Spleen (tissue), 11 donors: Measurements from ENCODE around the gene TMC7. TPM values are rescaled to one million over a fixed set of nuclear protein-coding genes. Genes with fewer than 3 reads are reported as not detected.

Experiments used
- DNase-seq: peaks from one replicate; pipeline ENCODE4 v3.0.0-alpha.2; 2020
- H3K27ac ChIP-seq, 8 donors: fragments of 200-600 bp; sonication (generic) in 7 of 8; 1 replicate in 4 of 8; 2 replicates in 4 of 8; pipeline versions ENCODE4 v1.5.0 to v1.8.0; 2016 to 2021; ENCODE audit warnings: inconsistent platforms in 4 of 8, mild to moderate bottlenecking in 4 of 8, moderate library complexity in 1 of 8
- H3K27me3 ChIP-seq, 7 donors: fragments of 200-600 bp; sonication (generic) in 6 of 7; replicated peaks in 1 of 7; 1 replicate in 4 of 7; 2 replicates in 3 of 7; pipeline versions ENCODE4 v1.5.0 to v1.8.0; 2016 to 2021; ENCODE audit warnings: inconsistent platforms in 3 of 7, mild to moderate bottlenecking in 1 of 7
- H3K36me3 ChIP-seq, 6 donors: fragments of 200-600 bp; sonication (generic) in 5 of 6; 1 replicate in 4 of 6; 2 replicates in 2 of 6; pipeline versions ENCODE4 v1.5.0 to v1.8.0; 2016 to 2021; ENCODE audit warnings: inconsistent platforms in 2 of 6
- H3K4me1 ChIP-seq, 6 donors: fragments of 200-600 bp; sonication (generic) in 5 of 6; 1 replicate in 3 of 6; 2 replicates in 3 of 6; pipeline versions ENCODE4 v1.5.0 to v1.8.0; 2016 to 2021; ENCODE audit warnings: inconsistent platforms in 3 of 6
- H3K4me3 ChIP-seq, 8 donors: fragments of 200-600 bp; sonication (generic) in 7 of 8; 1 replicate in 4 of 8; 2 replicates in 4 of 8; pipeline versions ENCODE4 v1.5.0 to v1.8.0; 2016 to 2021; ENCODE audit warnings: inconsistent platforms in 4 of 8, mild to moderate bottlenecking in 4 of 8, moderate library complexity in 2 of 8
- H3K9me3 ChIP-seq, 8 donors: fragments of 200-600 bp; sonication (generic) in 7 of 8; 1 replicate in 4 of 8; 2 replicates in 4 of 8; pipeline versions ENCODE4 v1.5.0 to v1.8.0; 2016 to 2021; ENCODE audit warnings: inconsistent platforms in 4 of 8
- CTCF ChIP-seq, 11 experiments: fragments of 200-600 bp in 7 of 11; fragments of 450-650 bp in 4 of 11; sonication (generic) in 4 of 11; IDR thresholded peaks in 8 of 11; conservative IDR thresholded peaks in 3 of 11; 1 replicate in 7 of 11; 2 replicates in 4 of 11; pipeline versions ENCODE4 v1.4.0 to v1.8.0; 2016 to 2021; ENCODE audit warnings: antibody characterized with exemption in 11 of 11, inconsistent platforms in 4 of 11, mild to moderate bottlenecking in 1 of 11
- POLR2A ChIP-seq, 3 donors: fragments of 450-650 bp; IDR thresholded peaks; one replicate each; pipeline ENCODE4 v1.5.1; 2017; ENCODE audit warnings: antibody characterized with exemption in 3 of 3, mild to moderate bottlenecking in 1 of 3
- POLR2AphosphoS5 ChIP-seq, 3 donors: sonication (generic); formaldehyde crosslinking; IDR thresholded peaks; one replicate each; pipeline ENCODE4 v1.5.1; 2017; ENCODE audit warnings: antibody characterized with exemption in 3 of 3
- WGBS, 5 donors: extraction: QIAGEN DNeasy Blood & Tissue Kit in 3 of 5; methylation state at CpG; one replicate each; pipeline versions ENCODE4 v1.1.5 to v1.1.7; 2013 to 2018; 5-methylcytosine and 5-hydroxymethylcytosine counted together
- intact Hi-C: fragments of 100-400 bp; cut with DNase I; formaldehyde crosslinking; loops from one replicate; pipeline ENCODE4 v1.15.0; 2023; ENCODE audit warnings: low total_unique reads
- polyA plus RNA-seq, 3 donors: library from polyadenylated mRNA; stranded (reverse); fragments of 200-250 nt; gene quantifications; one replicate each; pipeline ENCODE4 v1.2.1, GENCODE V29; 2013
- total RNA-seq, 7 donors: library from RNA; depleted of rRNA in 3 of 7; stranded (reverse); fragments of >200 nt in 3 of 7; fragmentation: NEBNext Ultra II Directional in 4 of 7; extraction: Animal tissue kit (Norgen Biotek cat#: 25700) in 4 of 7; gene quantifications; one replicate each; pipeline versions ENCODE4 v1.1.0 to v1.2.1, GENCODE V29; 2016 to 2021
- donor health status: healthy with polysubstance abuse.
- donor health status: DM: no; HTN: no; CAD: no; lungs with moderate emphysema.
- donor health status: DM: no; HTN: no; CAD: no.
- donor health status: Bipolar disorder and iron deficiency.
- donor health status: healthy.
- donor health status: DM: no; HTN: no; CAD: no.
- donor health status: DM: yes; HTN: yes; CAD: no.

The TMC7 gene
- total and polyA plus RNA-seq, 10 donors, result 0.15 to 0.60 (median 0.37) TPM

- 65 to 72% (median 66%) methylated on average over 9 of the region's 9 CpGs for WGBS, 5 donors
- Histone ChIP-seq H3K9me3 (no peaks in the 10 kb centered on the region), H3K27ac (peak overlapping the region; percentile 96 to 100 (median 99)), H3K4me3 (peak overlapping the region in 6 of 8 donors; percentile 51 to 80 (median 64)), H3K4me1 (peaks cover 9 to 27% (median 23%) of the 10 kb centered on the region in 6 donors), H3K27me3 (no peaks in the 10 kb centered on the region), H3K36me3 (peaks cover 0 to 6% (median 0%) of the 10 kb centered on the region in 6 donors)
- TF ChIP-seq POLR2A (IDR thresholded peaks at IDR 0.05) (no peak), CTCF (IDR thresholded peaks at IDR 0.05 in 8 of 11, conservative IDR thresholded peaks at IDR 0.05 in 3 of 11) (no peak), POLR2AphosphoS5 (IDR thresholded peaks at IDR 0.05) (no peak)
- peak; percentile 82 for DNase-seq
- intact Hi-C loops, result loop anchor here (10.0 kb wide), 1 partner anchor 272 kb away; the partner anchor contains the start of gene RPS15A
Observed at GRCh38 chr16:19066988-19067348, 83.2 kb downstream of the TMC7 start.

DNA sequence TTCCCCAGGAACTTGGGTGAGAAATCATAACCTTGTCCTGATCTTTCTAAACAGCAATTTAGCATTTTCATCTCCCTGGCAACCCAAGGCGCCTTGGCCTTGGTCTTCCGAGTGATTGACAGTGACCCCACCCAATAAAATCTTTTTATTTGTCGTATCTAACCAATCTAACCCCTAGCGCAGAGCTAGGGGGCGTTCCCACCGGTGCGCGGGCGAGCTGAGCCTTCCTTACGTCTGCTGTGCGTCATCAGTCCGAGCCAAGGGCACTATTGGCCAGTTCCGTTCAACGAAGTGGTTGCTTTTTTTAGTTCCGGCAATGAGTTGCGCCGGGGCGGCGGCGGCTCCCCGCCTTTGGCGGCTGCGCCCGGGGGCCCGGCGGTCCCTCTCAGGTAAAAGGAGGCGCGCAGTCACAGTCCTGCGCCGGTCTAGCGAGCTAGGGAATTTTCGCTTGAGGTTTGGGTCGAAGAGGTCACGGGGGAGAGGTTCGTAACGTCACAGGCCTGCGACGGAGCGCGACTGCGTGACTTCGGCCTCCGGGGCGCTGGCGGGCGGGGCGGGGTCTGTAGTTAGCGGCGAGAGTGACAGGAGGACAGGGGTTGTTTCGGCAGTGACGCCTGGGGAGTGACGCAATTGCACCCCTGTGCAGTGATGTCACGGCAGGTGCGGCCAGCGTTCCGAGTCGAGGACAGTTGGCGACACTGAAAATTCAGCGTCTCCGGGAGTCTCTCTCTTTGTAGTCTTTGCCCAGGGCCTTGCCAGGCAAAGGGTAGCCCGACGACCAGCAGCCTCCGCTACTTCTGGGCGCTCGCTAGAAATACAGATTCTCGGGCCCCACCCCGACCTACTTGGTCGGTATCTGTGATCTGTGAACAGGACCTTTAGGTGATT lies 83.9 kb downstream of the TMC7 start, which contains the start of gene COQ7:
TSS of gene COQ7 (plus strand) at position 266 of the 888 bp plus-strand sequence. CDS start at position 317, 51 bp downstream.
- Histone ChIP-seq H3K27ac (peak within 1 kb of the TSS; percentile 96 to 100 (median 99)), H3K9me3 (no peaks in the 10 kb centered on the region), H3K4me3 (peak within 1 kb of the TSS; percentile 26 to 80 (median 60)), H3K27me3 (no peaks in the 10 kb centered on the region), H3K36me3 (peaks cover 0 to 12% (median under 1%) of the 10 kb centered on the region in 6 donors), H3K4me1 (peaks cover 9 to 32% (median 27%) of the 10 kb centered on the region in 6 donors)
- peak; percentile 99 for DNase-seq
- peak; percentile 86 to 93 (median 88) for TF ChIP-seq POLR2AphosphoS5 (IDR thresholded peaks at IDR 0.05)
- peak in 5 of 11 experiments; percentile 3 to 30 (median 21) for TF ChIP-seq CTCF (IDR thresholded peaks at IDR 0.05 in 8 of 11, conservative IDR thresholded peaks at IDR 0.05 in 3 of 11)
- peak; percentile 9 to 75 (median 35) for TF ChIP-seq POLR2A (IDR thresholded peaks at IDR 0.05)
- 0 to 1% (median 0%) methylated on average over 38 to 68 of the region's 68 CpGs for WGBS, 5 donors
- intact Hi-C loops, result loop anchor here (10.0 kb wide), 1 partner anchor 273 kb away; the partner anchor contains the start of gene RPS15A

DNA sequence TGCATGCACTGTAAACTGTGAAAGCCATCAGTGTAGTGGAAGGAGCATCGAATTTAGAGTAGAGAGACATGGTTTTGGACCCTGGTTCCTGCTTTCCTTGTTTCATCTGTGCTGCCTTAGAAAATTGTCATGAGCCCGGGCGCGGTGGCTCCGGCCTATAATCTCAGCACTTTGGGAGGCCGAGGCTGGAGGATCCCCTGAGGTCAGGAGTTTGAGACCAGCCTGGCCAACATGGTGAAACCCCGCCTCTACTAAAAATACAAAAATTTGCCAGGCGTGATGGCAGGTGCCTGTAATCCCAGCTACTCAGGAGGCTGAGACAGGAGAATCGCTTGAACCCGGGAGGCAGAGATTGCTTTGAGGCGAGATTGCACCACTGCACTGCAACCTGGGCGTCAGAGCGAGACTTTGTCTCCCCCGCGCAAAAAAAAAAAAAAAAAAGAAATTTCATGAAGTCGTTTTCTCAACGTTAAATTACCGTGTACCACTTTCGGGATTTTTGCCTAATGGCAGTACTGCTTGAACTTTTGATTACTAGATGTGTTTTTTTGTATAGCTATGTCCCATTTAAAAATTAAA lies 84.6 kb downstream of the TMC7 start:
- Histone ChIP-seq H3K4me3 (peak overlapping the region; percentile 26 to 80 (median 60)), H3K27ac (peak overlapping the region; percentile 96 to 100 (median 99)), H3K36me3 (peaks cover 0 to 19% (median 7%) of the 10 kb centered on the region in 6 donors), H3K9me3 (no peaks in the 10 kb centered on the region), H3K4me1 (peaks cover 9 to 38% (median 31%) of the 10 kb centered on the region in 6 donors), H3K27me3 (no peaks in the 10 kb centered on the region)
- intact Hi-C loops, result loop anchor here (10.0 kb wide), 1 partner anchor 274 kb away; the partner anchor contains the start of gene RPS15A
- WGBS, 5 donors, result 31 to 49% (median 39%) methylated on average over 19 of the region's 19 CpGs
- TF ChIP-seq CTCF (IDR thresholded peaks at IDR 0.05 in 8 of 11, conservative IDR thresholded peaks at IDR 0.05 in 3 of 11), result no peak
- TF ChIP-seq POLR2A (IDR thresholded peaks at IDR 0.05), result no peak
- no peak for TF ChIP-seq POLR2AphosphoS5 (IDR thresholded peaks at IDR 0.05)
- DNase-seq, result peak; percentile 80
